PFSK-1 (cell line): ENCODE measurements around the gene SYNGR4. TPM values are rescaled to one million over a fixed set of nuclear protein-coding genes. Genes with fewer than 3 reads are reported as not detected.

Experiments used
- FOXP2 ChIP-seq: optimal IDR thresholded peaks from 2 replicates; pipeline ENCODE3; 2011; ENCODE audit warnings: borderline replicate concordance, control low read depth, inconsistent platforms; ENCODE audit not compliant: insufficient read depth; ENCODE audit errors: extremely low read length, extremely low read depth
- POLR2AphosphoS5 ChIP-seq: IDR thresholded peaks from 2 replicates; pipeline ENCODE4 v1.6.1; 2012; ENCODE audit warnings: low read depth, mild to moderate bottlenecking, control low read depth, low read length, moderate library complexity
- SIN3A ChIP-seq: IDR thresholded peaks from 2 replicates; pipeline ENCODE4 v1.6.1; 2012; ENCODE audit warnings: mild to moderate bottlenecking, low read length, moderate library complexity, borderline replicate concordance; ENCODE audit not compliant: insufficient read depth
- TAF1 ChIP-seq: IDR thresholded peaks from 2 replicates; pipeline ENCODE4 v1.6.1; 2012; ENCODE audit warnings: low read length, control low read depth, borderline replicate concordance; ENCODE audit not compliant: insufficient read depth
- polyA plus RNA-seq: library from polyadenylated mRNA; unstranded; fragments of >200 nt; gene quantifications from one replicate; pipeline ENCODE4 v1.2.1, GENCODE V29; 2012; ENCODE audit warnings: low read depth, missing spikeins; ENCODE audit not compliant: insufficient read length
- TF ChIP-seq, protein P1 (sequence below), 2 experiments: IDR thresholded peaks; 2 replicates each; pipeline versions ENCODE4 v1.6.1 to v1.8.0; 2011 to 2012; ENCODE audit warnings: low read depth in 2 of 2, low read length in 2 of 2, control low read depth in 1 of 2, inconsistent platforms in 1 of 2, mild to moderate bottlenecking in 1 of 2, moderate library complexity in 1 of 2; ENCODE audit not compliant: insufficient read depth in 1 of 2

Gene SYNGR4
- polyA plus RNA-seq = not detected

DNA sequence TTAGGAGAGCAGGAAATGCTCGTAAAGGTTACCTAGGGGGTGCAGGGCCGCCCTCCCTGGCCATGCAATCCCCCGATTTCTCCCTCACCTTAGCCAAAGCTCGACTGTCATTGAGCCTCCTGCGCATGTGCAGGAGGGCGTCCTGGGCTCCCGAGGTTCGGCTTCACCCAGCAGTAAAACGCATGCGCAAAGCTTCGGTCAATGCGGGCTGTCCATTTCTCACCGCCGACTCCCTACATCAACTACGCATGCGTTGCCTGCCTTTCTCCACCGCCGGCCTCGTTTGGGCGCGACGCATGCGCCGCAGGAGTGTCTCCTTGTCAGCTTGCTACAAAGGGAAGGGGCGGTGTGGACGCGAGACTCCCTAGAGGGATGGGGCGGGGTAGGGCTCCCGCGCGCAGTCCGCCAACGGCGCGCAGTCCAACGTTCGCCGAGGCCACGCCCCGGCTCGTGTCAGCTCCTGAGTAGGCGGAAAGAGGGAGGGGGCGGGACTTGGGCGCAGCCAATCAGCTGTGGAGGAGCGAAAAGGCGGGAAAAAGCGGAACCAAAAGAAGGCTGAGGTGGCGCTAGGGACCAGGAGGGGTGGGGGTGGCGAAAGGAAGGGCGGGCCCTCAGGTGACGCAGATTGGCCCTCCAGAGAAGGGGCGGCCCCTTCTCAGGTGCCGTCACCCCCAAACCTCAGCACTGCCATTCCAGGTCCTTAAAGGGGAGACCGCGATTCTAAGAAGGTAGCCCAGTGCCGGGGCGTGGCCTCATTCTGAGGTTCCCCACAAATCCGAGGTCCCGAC is at the start of gene SYNGR4, which contains the start of gene TMEM143:
Gene SYNGR4 (plus strand): TSS at position 558 of the 788 bp plus-strand sequence. CDS start 1,476 bp downstream, outside the sequence.
Gene TMEM143 (minus strand): TSS at position 131 of the 788 bp plus-strand sequence. CDS start 20 bp downstream, at position 111.
- TF ChIP-seq SIN3A (no peak), FOXP2 (peak; percentile 95), TAF1 (0 out of 2 replicates have a peak, but pooled peaks have one; percentile 43), POLR2AphosphoS5 (peak; percentile 69)
- TF ChIP-seq, protein P1, sequence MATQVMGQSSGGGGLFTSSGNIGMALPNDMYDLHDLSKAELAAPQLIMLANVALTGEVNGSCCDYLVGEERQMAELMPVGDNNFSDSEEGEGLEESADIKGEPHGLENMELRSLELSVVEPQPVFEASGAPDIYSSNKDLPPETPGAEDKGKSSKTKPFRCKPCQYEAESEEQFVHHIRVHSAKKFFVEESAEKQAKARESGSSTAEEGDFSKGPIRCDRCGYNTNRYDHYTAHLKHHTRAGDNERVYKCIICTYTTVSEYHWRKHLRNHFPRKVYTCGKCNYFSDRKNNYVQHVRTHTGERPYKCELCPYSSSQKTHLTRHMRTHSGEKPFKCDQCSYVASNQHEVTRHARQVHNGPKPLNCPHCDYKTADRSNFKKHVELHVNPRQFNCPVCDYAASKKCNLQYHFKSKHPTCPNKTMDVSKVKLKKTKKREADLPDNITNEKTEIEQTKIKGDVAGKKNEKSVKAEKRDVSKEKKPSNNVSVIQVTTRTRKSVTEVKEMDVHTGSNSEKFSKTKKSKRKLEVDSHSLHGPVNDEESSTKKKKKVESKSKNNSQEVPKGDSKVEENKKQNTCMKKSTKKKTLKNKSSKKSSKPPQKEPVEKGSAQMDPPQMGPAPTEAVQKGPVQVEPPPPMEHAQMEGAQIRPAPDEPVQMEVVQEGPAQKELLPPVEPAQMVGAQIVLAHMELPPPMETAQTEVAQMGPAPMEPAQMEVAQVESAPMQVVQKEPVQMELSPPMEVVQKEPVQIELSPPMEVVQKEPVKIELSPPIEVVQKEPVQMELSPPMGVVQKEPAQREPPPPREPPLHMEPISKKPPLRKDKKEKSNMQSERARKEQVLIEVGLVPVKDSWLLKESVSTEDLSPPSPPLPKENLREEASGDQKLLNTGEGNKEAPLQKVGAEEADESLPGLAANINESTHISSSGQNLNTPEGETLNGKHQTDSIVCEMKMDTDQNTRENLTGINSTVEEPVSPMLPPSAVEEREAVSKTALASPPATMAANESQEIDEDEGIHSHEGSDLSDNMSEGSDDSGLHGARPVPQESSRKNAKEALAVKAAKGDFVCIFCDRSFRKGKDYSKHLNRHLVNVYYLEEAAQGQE (IDR thresholded peaks at IDR 0.05; ENCODE audit: insufficient read depth in 1 of 2, low read depth in 2 of 2, low read length in 2 of 2) = no peak

- TF ChIP-seq SIN3A = no peak
These were observed 48.5 kb upstream of the SYNGR4 start for GRCh38 chr19:48315712-48316111.

GRCh38 chr19:48318286-48318987 is 45.7 kb upstream of the SYNGR4 start:
- no peak for TF ChIP-seq TAF1
- TF ChIP-seq SIN3A = no peak
- no peak for TF ChIP-seq FOXP2
- TF ChIP-seq, protein P1 (IDR thresholded peaks at IDR 0.05; ENCODE audit: insufficient read depth in 1 of 2, low read depth in 2 of 2, low read length in 2 of 2) = no peak
- TF ChIP-seq POLR2AphosphoS5 = no peak

DNA sequence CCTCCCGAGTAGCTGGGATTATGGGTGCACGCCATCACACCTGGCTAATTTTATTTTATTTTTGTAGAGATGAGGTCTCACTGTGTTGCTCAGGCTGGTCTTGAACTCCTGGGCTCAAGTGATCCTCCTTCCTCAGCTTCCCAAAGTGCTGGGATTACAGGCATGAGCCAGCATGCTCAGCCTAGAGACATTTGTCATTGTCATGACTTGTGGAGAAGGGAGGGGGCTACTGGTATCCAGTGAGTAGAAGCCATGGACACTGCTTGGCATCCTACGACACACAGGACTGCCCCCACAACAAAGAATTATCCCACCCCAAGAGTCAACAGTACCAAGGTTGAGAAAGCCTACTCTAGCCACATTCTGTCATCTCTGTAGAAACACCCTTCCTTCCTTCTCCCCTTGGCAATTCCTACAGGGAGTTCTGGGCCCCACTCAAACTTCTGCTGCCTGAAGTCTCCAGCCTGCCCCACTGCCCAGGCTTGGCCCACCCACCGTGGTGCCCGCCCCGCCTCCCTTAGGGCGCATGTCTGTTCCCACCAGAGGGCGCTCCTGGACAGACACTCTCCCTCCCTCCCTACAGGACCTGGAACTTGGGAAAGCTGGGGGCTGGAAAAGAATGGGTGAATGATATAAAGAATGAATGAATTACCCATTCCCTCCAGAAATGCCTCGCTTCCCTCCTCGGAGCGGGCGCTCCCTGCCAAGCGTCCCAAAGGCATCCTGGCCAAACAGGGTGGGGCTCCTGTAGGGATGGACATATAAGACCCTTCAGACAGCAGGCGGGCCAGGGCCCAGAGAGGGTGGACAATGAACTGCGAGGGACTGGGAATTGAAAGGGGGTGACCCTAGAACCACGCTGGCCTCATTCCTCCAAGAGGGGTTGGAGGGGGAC is 44.3 kb upstream of the SYNGR4 start:
- TF ChIP-seq SIN3A = no peak
- TF ChIP-seq FOXP2 = peak; percentile 13
- TF ChIP-seq, protein P1 (IDR thresholded peaks at IDR 0.05; ENCODE audit: insufficient read depth in 1 of 2, low read depth in 2 of 2, low read length in 2 of 2) = no peak
- no peak for TF ChIP-seq POLR2AphosphoS5
- no peak for TF ChIP-seq TAF1

DNA sequence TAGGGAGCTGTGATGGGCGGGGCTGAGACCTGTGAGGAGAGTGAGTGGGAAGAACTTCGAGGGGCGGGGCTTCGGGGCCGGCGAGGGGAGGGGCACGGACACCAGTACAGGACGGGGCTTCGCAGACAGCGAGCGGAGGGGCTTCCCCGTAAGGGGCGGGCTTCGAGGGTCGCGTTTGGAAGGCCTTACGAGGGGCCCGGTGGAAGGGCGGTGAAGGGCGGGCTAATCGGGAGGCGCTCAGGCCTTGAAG is 42.9 kb upstream of the SYNGR4 start:
- peak; percentile 16; the same call in 1 of the 2 replicates for TF ChIP-seq SIN3A
- TF ChIP-seq, protein P1 (IDR thresholded peaks at IDR 0.05; ENCODE audit: insufficient read depth in 1 of 2, low read depth in 2 of 2, low read length in 2 of 2) = no peak
- TF ChIP-seq TAF1 = 0 out of 2 replicates have a peak, but pooled peaks have one; percentile 42
